Head of caudate nucleus (tissue), 42 donors: Measurements from ENCODE around the gene RASL11B.

Source experiments
- DNase-seq, 42 donors: peaks; one replicate each; pipeline versions ENCODE4 v3.0.0 to v3.0.0-alpha.2; 2020 to 2021; ENCODE audit warnings: mixed read lengths in 7 of 42
- intact Hi-C: fragments of 100-400 bp; cut with DNase I; formaldehyde crosslinking; loops from one replicate; pipeline ENCODE4 v1.15.0; 2022

RASL11B gene

GRCh38 chr4:52892880-52893279 lies 30.8 kb downstream of the RASL11B start:
- DNase-seq: no peak
- intact Hi-C loops: no loop called here

GRCh38 chr4:52894443-52894842 lies 32.3 kb downstream of the RASL11B start:
- intact Hi-C loops: no loop called here
- no peak for DNase-seq

- DNase-seq: no peak
- intact Hi-C loops: no loop called here
These were observed 41.2 kb downstream of the RASL11B start for GRCh38 chr4:52903273-52903672.

- no peak for DNase-seq
- intact Hi-C loops: no loop called here
These were observed 42.3 kb downstream of the RASL11B start for GRCh38 chr4:52904421-52904820.

- DNase-seq: no peak
- intact Hi-C loops: no loop called here
These were observed 45.4 kb downstream of the RASL11B start for GRCh38 chr4:52907510-52907909.

- no peak for DNase-seq
- intact Hi-C loops: no loop called here
These were observed 48.0 kb downstream of the RASL11B start for GRCh38 chr4:52910115-52910514.

- intact Hi-C loops: no loop called here
- DNase-seq: peak; percentile 27 to 89 (median 70)
These were observed 49.7 kb downstream of the RASL11B start for GRCh38 chr4:52911684-52912294.

GRCh38 chr4:52912608-52913007 lies 50.5 kb downstream of the RASL11B start:
- DNase-seq: no peak
- intact Hi-C loops: no loop called here

- no peak for DNase-seq
- intact Hi-C loops: no loop called here
These were observed 52.0 kb downstream of the RASL11B start for GRCh38 chr4:52914051-52914605.

- no peak for DNase-seq
- intact Hi-C loops: no loop called here
These were observed 53.1 kb downstream of the RASL11B start for GRCh38 chr4:52915191-52915590.

GRCh38 chr4:52915730-52916300 lies 53.7 kb downstream of the RASL11B start:
- intact Hi-C loops: no loop called here
- DNase-seq: peak in 3 of 42 donors; percentile 1 to 47 (median 10)
